ENCODE measurements around the gene ZNF157. TPM values are rescaled to one million over a fixed set of nuclear protein-coding genes. Genes with fewer than 3 reads are reported as not detected.

The ZNF157 gene
- total RNA-seq, 4 donors from 2014 or later, result 0.89 to 2.0 (median 1.2) TPM

- no peak overlapping the region for H3K4me3 ChIP-seq (replicated peaks in 1 of 3)
- H3K27me3 ChIP-seq, result no peaks in the 10 kb centered on the region
- intact Hi-C loops (cut with DNase I), result no loop called here
- WGBS, 2 donors, result 94 to 98% methylated on average over 5 of the region's 5 CpGs
- DNase-seq, result no peak
- no peaks in the 10 kb centered on the region for H3K4me1 ChIP-seq
- H3K36me3 ChIP-seq, result no peaks in the 10 kb centered on the region
- no peaks in the 10 kb centered on the region for H3K9me3 ChIP-seq
- TF ChIP-seq CTCF (IDR thresholded peaks at IDR 0.05) (no peak), POLR2A (IDR thresholded peaks at IDR 0.05) (no peak)
- no peak overlapping the region for H3K27ac ChIP-seq
Measured at GRCh38 chrX:47430925-47431324, 60.5 kb downstream of the ZNF157 start.

- H3K36me3 ChIP-seq, result peaks cover 0 to 8% of the 10 kb centered on the region in 2 donors
- H3K4me3 ChIP-seq (replicated peaks in 1 of 3), result no peak overlapping the region
- H3K27ac ChIP-seq, result no peak overlapping the region
- no peaks in the 10 kb centered on the region for H3K4me1 ChIP-seq
- no peaks in the 10 kb centered on the region for H3K27me3 ChIP-seq
- H3K9me3 ChIP-seq, result no peaks in the 10 kb centered on the region
- no peak for DNase-seq
- 79 to 100% methylated on average over 2 of the region's 2 CpGs for WGBS, 2 donors
- no peak for TF ChIP-seq POLR2A (IDR thresholded peaks at IDR 0.05)
- no peak for TF ChIP-seq CTCF (IDR thresholded peaks at IDR 0.05)
- intact Hi-C loops (cut with DNase I), result no loop called here
Measured at GRCh38 chrX:47446431-47446830, 76.1 kb downstream of the ZNF157 start.

GRCh38 chrX:47446971-47447370, 76.6 kb downstream of the ZNF157 start:
- H3K4me1 ChIP-seq, result no peaks in the 10 kb centered on the region
- H3K27ac ChIP-seq, result no peak overlapping the region
- TF ChIP-seq POLR2A (IDR thresholded peaks at IDR 0.05) (no peak), CTCF (IDR thresholded peaks at IDR 0.05) (no peak)
- H3K9me3 ChIP-seq, result no peaks in the 10 kb centered on the region
- no peaks in the 10 kb centered on the region for H3K27me3 ChIP-seq
- DNase-seq, result no peak
- peaks cover 0 to 10% of the 10 kb centered on the region in 2 donors for H3K36me3 ChIP-seq
- intact Hi-C loops (cut with DNase I), result no loop called here
- H3K4me3 ChIP-seq (replicated peaks in 1 of 3), result no peak overlapping the region
- WGBS, 2 donors, result 100% methylated on average over 2 of the region's 2 CpGs

- Histone ChIP-seq H3K4me3 (replicated peaks in 1 of 3) (no peak overlapping the region), H3K27ac (no peak overlapping the region), H3K4me1 (no peaks in the 10 kb centered on the region), H3K36me3 (peaks cover 6 to 14% of the 10 kb centered on the region in 2 donors), H3K9me3 (no peaks in the 10 kb centered on the region), H3K27me3 (no peaks in the 10 kb centered on the region)
- intact Hi-C loops (cut with DNase I), result no loop called here
- WGBS, 2 donors, result 96 to 99% methylated on average over 9 to 11 of the region's 11 CpGs
- TF ChIP-seq CTCF (IDR thresholded peaks at IDR 0.05), result no peak
- no peak for TF ChIP-seq POLR2A (IDR thresholded peaks at IDR 0.05)
- no peak for DNase-seq
Measured at GRCh38 chrX:47447607-47448006, 77.2 kb downstream of the ZNF157 start.

- 96 to 98% methylated on average over 5 to 6 of the region's 6 CpGs for WGBS, 2 donors
- DNase-seq, result no peak
- intact Hi-C loops (cut with DNase I), result no loop called here
- TF ChIP-seq CTCF (IDR thresholded peaks at IDR 0.05) (no peak), POLR2A (IDR thresholded peaks at IDR 0.05) (no peak)
- H3K4me1 ChIP-seq, result no peaks in the 10 kb centered on the region
- no peaks in the 10 kb centered on the region for H3K9me3 ChIP-seq
- no peaks in the 10 kb centered on the region for H3K27me3 ChIP-seq
- H3K27ac ChIP-seq, result no peak overlapping the region
- H3K36me3 ChIP-seq, result peaks cover 6 to 14% of the 10 kb centered on the region in 2 donors
- no peak overlapping the region for H3K4me3 ChIP-seq (replicated peaks in 1 of 3)
Measured at GRCh38 chrX:47448165-47448806, 77.9 kb downstream of the ZNF157 start.
